T-cell (primary cell): Measurements from ENCODE around the gene VILL. TPM values are rescaled to one million over a fixed set of nuclear protein-coding genes. Genes with fewer than 3 reads are reported as not detected.
"Not testable (repeated sequence)": the region's sequence is repeated elsewhere in the genome, so short reads cannot be mapped to it uniquely, and the experiment has no call there.

Experiments
- ATAC-seq, 4 experiments: fragments of 200-7000 bp in 3 of 4; fragments of 150-1000 bp in 1 of 4; cut with Tn5 transposase; replicated peaks in 1 of 4; 1 replicate in 3 of 4; 2 replicates in 1 of 4; pipeline ENCODE4 v1.10.0; 2021; ENCODE audit warnings: moderate library complexity in 3 of 4, mild to moderate bottlenecking in 2 of 4, moderate number of reproducible peaks in 1 of 4
- CTCF ChIA-PET, 2 donors: fragments of 300-600 bp; sonication (Branson Sonifier 250); formaldehyde crosslinking; loops; one replicate each; lab custom pipeline; 2022; ENCODE audit warnings: antibody characterized with exemption in 2 of 2; lab: Charles Lee
- POLR2A ChIA-PET, 2 donors: fragments of 300-600 bp; sonication (Branson Sonifier 250); formaldehyde crosslinking; loops; one replicate each; lab custom pipeline; 2022; ENCODE audit warnings: antibody characterized with exemption in 2 of 2; lab: Charles Lee
- DNase-seq, 35 experiments: peaks; one replicate each; pipeline versions ENCODE4 v3.0.0 to v3.0.0-alpha.2; 2013 to 2023
- H3K27ac ChIP-seq: one replicate; pipeline ENCODE4 v1.5.1; 2013; ENCODE audit warnings: low read length
- H3K27me3 ChIP-seq, 2 experiments: replicated peaks in 1 of 2; 1 replicate in 1 of 2; 2 replicates in 1 of 2; pipeline versions ENCODE4 v1.6.1 to v1.7.0; 2013; ENCODE audit warnings: low read length in 1 of 2, mixed read lengths in 1 of 2; ENCODE audit not compliant: control insufficient read depth in 2 of 2, insufficient read depth in 2 of 2; ENCODE audit errors: extremely low read depth in 1 of 2
- H3K36me3 ChIP-seq, 2 donors: 1 replicate in 1 of 2; 2 replicates in 1 of 2; pipeline versions ENCODE4 v1.6.1 to v1.7.0; 2013; ENCODE audit warnings: low read length in 1 of 2; ENCODE audit not compliant: control insufficient read depth in 2 of 2, insufficient read depth in 1 of 2; ENCODE audit errors: extremely low read depth in 1 of 2
- H3K4me1 ChIP-seq, 2 experiments: 1 replicate in 1 of 2; 2 replicates in 1 of 2; pipeline versions ENCODE4 v1.6.1 to v1.7.0; 2013; ENCODE audit warnings: low read length in 2 of 2, mixed read lengths in 1 of 2; ENCODE audit not compliant: insufficient read depth in 2 of 2, control insufficient read depth in 1 of 2; ENCODE audit errors: extremely low read depth in 1 of 2
- H3K4me3 ChIP-seq, 2 donors: 1 replicate in 1 of 2; 2 replicates in 1 of 2; pipeline versions ENCODE4 v1.5.1 to v1.7.0; 2013; ENCODE audit warnings: mild to moderate bottlenecking in 2 of 2, low read length in 1 of 2, moderate library complexity in 1 of 2; ENCODE audit not compliant: control insufficient read depth in 1 of 2; ENCODE audit errors: extremely low read depth in 1 of 2
- H3K9me3 ChIP-seq: 2 replicates; pipeline ENCODE4 v1.7.0; 2013
- H3K27ac Mint-ChIP-seq, 2 donors: one replicate each; pipeline ENCODE4 v1.8.0; 2020 to 2021; ENCODE audit warnings: mild to moderate bottlenecking in 2 of 2, mixed read lengths in 2 of 2
- H3K27me3 Mint-ChIP-seq, 2 donors: one replicate each; pipeline ENCODE4 v1.8.0; 2021 to 2022; ENCODE audit warnings: mixed read lengths in 2 of 2
- H3K36me3 Mint-ChIP-seq: one replicate; pipeline ENCODE4 v1.8.0; 2021; ENCODE audit warnings: mixed read lengths
- H3K4me1 Mint-ChIP-seq, 3 donors: one replicate each; pipeline ENCODE4 v1.8.0; 2020 to 2022; ENCODE audit warnings: mixed read lengths in 3 of 3, mild to moderate bottlenecking in 1 of 3
- H3K4me3 Mint-ChIP-seq, 3 donors: one replicate each; pipeline ENCODE4 v1.8.0; 2020 to 2022; ENCODE audit warnings: mild to moderate bottlenecking in 3 of 3, mixed read lengths in 3 of 3, moderate library complexity in 3 of 3
- H3K9me3 Mint-ChIP-seq, 3 donors: one replicate each; pipeline ENCODE4 v1.8.0; 2020 to 2022; ENCODE audit warnings: mixed read lengths in 3 of 3
- WGBS: methylation state at CpG from one replicate; pipeline ENCODE4 v1.1.5; 2013; ENCODE audit warnings: missing lambda C conversion rate; ENCODE audit not compliant: insufficient coverage; 5-methylcytosine and 5-hydroxymethylcytosine counted together
- total RNA-seq, 35 experiments: library from RNA in 6 of 35; stranded (reverse) in 6 of 35; fragments of 120-200 nt in 1 of 35; gene quantifications; one replicate each; pipeline versions ENCODE4 v1.2.1 to v1.2.4 and lab custom pipeline; 2013 to 2026

VILL gene
- total RNA-seq, 5 donors from 2014 or later (not counting 1 experiment from before 2014, with no cell fraction given): 26.6 to 44.6 (median 42.1) TPM

DNA sequence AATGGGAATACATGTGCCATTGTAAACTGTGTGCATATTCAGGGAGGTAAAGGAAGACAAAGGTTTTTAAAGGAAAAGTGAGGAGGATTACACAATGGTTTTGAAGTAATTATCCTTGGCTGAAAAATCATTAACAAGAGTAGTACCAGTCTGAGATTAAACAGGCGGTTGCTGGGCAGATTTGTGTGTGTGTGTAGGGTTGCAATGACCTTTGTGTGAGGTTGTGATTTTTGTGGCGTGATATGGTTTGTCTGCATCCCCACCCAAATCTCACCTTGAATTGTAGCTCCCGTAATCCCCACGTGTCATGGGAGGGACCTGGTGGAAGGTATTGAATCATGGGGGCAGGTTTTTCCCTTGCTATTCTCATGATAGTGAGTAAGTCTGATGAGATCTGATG is 55.4 kb downstream of the VILL start:
- no peaks in the 10 kb centered on the region for H3K9me3 ChIP-seq
- Mint-ChIP-seq H3K27me3 (no peaks in the 10 kb centered on the region), H3K36me3 (peaks cover 37% of the 10 kb centered on the region), H3K4me3 (no peak overlapping the region), H3K27ac (no peak overlapping the region), H3K9me3 (no peaks in the 10 kb centered on the region), H3K4me1 (peaks cover 0 to 2% (median 0%) of the 10 kb centered on the region in 3 donors)
- H3K4me3 ChIP-seq: no peak overlapping the region
- no peak for ATAC-seq
- DNase-seq: no peak
- no CpG with 5 or more reads among the region's 4 CpGs for WGBS
- no peak overlapping the region for H3K27ac ChIP-seq
- H3K27me3 ChIP-seq: peaks cover 0 to under 1% of the 10 kb centered on the region in 2 experiments
- ChIA-PET POLR2A (no interaction called here), CTCF (no interaction called here)
- no peaks in the 10 kb centered on the region for H3K4me1 ChIP-seq
- H3K36me3 ChIP-seq: no peaks in the 10 kb centered on the region

GRCh38 chr3:38046821-38047220 is 56.2 kb downstream of the VILL start:
- POLR2A ChIA-PET: no interaction called here
- H3K36me3 Mint-ChIP-seq: peaks cover 42% of the 10 kb centered on the region
- WGBS: no CpG with 5 or more reads among the region's 2 CpGs

GRCh38 chr3:38047896-38048295 is 57.3 kb downstream of the VILL start:
- Mint-ChIP-seq H3K27me3 (no peaks in the 10 kb centered on the region), H3K27ac (no peak overlapping the region), H3K9me3 (no peaks in the 10 kb centered on the region), H3K4me3 (no peak overlapping the region), H3K36me3 (peaks cover 43% of the 10 kb centered on the region), H3K4me1 (no peaks in the 10 kb centered on the region)
- no peaks in the 10 kb centered on the region for H3K9me3 ChIP-seq
- WGBS: 80% methylated on average over 1 of the region's 2 CpGs
- no peak overlapping the region for H3K4me3 ChIP-seq
- ChIA-PET POLR2A (interaction anchor here in 1 of 2 donors (0.7 kb wide), 1 partner anchor 73 kb away, joined by 3 read pairs; no protein-coding TSS in a partner anchor), CTCF (no interaction called here)
- H3K4me1 ChIP-seq: no peaks in the 10 kb centered on the region
- no peaks in the 10 kb centered on the region for H3K36me3 ChIP-seq
- ATAC-seq: no peak
- H3K27ac ChIP-seq: no peak overlapping the region
- peaks cover 0 to 4% of the 10 kb centered on the region in 2 experiments for H3K27me3 ChIP-seq
- no peak for DNase-seq

More at GRCh38 chr3:38046821-38047220, 56.2 kb downstream of the VILL start:
- no peak overlapping the region for H3K4me3 ChIP-seq
- Mint-ChIP-seq H3K9me3 (no peaks in the 10 kb centered on the region), H3K27ac (no peak overlapping the region), H3K4me3 (no peak overlapping the region), H3K4me1 (peaks cover 0 to 2% (median 0%) of the 10 kb centered on the region in 3 donors), H3K27me3 (no peaks in the 10 kb centered on the region)
- H3K9me3 ChIP-seq: no peaks in the 10 kb centered on the region
- no peak for ATAC-seq
- H3K27ac ChIP-seq: no peak overlapping the region
- H3K4me1 ChIP-seq: no peaks in the 10 kb centered on the region
- DNase-seq: no peak
- peaks cover 0 to 4% of the 10 kb centered on the region in 2 experiments for H3K27me3 ChIP-seq
- CTCF ChIA-PET: no interaction called here
- no peaks in the 10 kb centered on the region for H3K36me3 ChIP-seq

- ChIA-PET POLR2A (no interaction called here), CTCF (interaction anchor here in 1 of 2 donors (0.7 kb wide), 1 partner anchor 76 kb away, joined by 3 read pairs; no protein-coding TSS in a partner anchor)
- Histone ChIP-seq H3K27me3 (peaks cover 0 to 4% of the 10 kb centered on the region in 2 experiments), H3K4me1 (no peaks in the 10 kb centered on the region), H3K9me3 (no peaks in the 10 kb centered on the region), H3K27ac (no peak overlapping the region), H3K36me3 (no peaks in the 10 kb centered on the region), H3K4me3 (no peak overlapping the region)
- H3K27ac Mint-ChIP-seq: no peak overlapping the region
- ATAC-seq: no peak
- WGBS: 90% methylated on average over 2 of the region's 4 CpGs
- no peaks in the 10 kb centered on the region for H3K4me1 Mint-ChIP-seq
- no peaks in the 10 kb centered on the region for H3K9me3 Mint-ChIP-seq
- H3K36me3 Mint-ChIP-seq: peaks cover 42% of the 10 kb centered on the region
- DNase-seq: no peak
- no peaks in the 10 kb centered on the region for H3K27me3 Mint-ChIP-seq
- no peak overlapping the region for H3K4me3 Mint-ChIP-seq
These were observed 59.0 kb downstream of the VILL start for GRCh38 chr3:38049358-38050126.

DNA sequence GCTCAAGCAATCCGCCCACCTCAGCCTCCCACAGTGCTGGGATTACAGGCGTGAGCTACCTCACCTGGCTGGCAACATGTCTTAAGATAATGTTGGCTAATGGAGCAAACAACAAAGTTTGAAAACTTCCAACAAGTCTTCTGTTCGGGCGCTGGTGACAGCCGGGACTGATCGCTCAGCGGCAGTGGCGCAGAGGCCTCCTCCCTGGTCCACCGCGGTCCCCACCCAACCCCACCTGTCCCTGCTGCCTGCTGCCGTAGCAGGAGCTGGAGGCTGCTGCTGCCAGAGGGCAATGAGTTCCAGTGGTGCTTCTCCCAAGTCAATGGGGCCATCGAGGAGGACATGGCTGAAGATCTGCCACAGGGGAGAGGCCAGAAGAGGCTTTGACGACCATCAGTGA is 60.5 kb downstream of the VILL start:
- H3K36me3 Mint-ChIP-seq: peaks cover 37% of the 10 kb centered on the region
- H3K4me1 Mint-ChIP-seq: no peaks in the 10 kb centered on the region
- no peak overlapping the region for H3K27ac ChIP-seq
- no peak for ATAC-seq
- no peak overlapping the region for H3K4me3 ChIP-seq
- H3K4me1 ChIP-seq: no peaks in the 10 kb centered on the region
- no peaks in the 10 kb centered on the region for H3K9me3 ChIP-seq
- no peak for DNase-seq
- WGBS: 91% methylated on average over 10 of the region's 13 CpGs
- ChIA-PET CTCF (no interaction called here), POLR2A (interaction anchor here in 1 of 2 donors (0.6 kb wide), 1 partner anchor 16 kb away, joined by 4 read pairs; no protein-coding TSS in a partner anchor)
- peaks cover 0 to 4% of the 10 kb centered on the region in 2 experiments for H3K27me3 ChIP-seq
- no peaks in the 10 kb centered on the region for H3K36me3 ChIP-seq
- no peaks in the 10 kb centered on the region for H3K9me3 Mint-ChIP-seq
- H3K27ac Mint-ChIP-seq: no peak overlapping the region
- H3K27me3 Mint-ChIP-seq: no peaks in the 10 kb centered on the region
- H3K4me3 Mint-ChIP-seq: no peak overlapping the region

- POLR2A ChIA-PET: not testable (repeated sequence)
These were observed 62.7 kb downstream of the VILL start for GRCh38 chr3:38053286-38053685.

More at GRCh38 chr3:38053286-38053685, 62.7 kb downstream of the VILL start:
- H3K27ac ChIP-seq, H3K4me3 Mint-ChIP-seq, CTCF ChIA-PET, H3K9me3 ChIP-seq, H3K9me3 Mint-ChIP-seq, ATAC-seq, H3K27ac Mint-ChIP-seq, DNase-seq, H3K4me1 Mint-ChIP-seq, H3K4me1 ChIP-seq, H3K36me3 ChIP-seq, H3K27me3 Mint-ChIP-seq, H3K27me3 ChIP-seq, H3K4me3 ChIP-seq: not testable (repeated sequence)
- whole genome bisulfite sequencing: no CpG with 5 or more reads among the region's 32 CpGs
- H3K36me3 Mint-ChIP-seq: peaks cover 22% of the 10 kb centered on the region
